ENCODE results near the gene PAK3. TPM values are rescaled to one million over a fixed set of nuclear protein-coding genes. Genes with fewer than 3 reads are reported as not detected.

PAK3 gene
- total and polyA plus RNA-seq, 9 of the 15 experiments (the other 6 are each of a cell fraction or from before 2014, with no cell fraction given): not detected

DNA sequence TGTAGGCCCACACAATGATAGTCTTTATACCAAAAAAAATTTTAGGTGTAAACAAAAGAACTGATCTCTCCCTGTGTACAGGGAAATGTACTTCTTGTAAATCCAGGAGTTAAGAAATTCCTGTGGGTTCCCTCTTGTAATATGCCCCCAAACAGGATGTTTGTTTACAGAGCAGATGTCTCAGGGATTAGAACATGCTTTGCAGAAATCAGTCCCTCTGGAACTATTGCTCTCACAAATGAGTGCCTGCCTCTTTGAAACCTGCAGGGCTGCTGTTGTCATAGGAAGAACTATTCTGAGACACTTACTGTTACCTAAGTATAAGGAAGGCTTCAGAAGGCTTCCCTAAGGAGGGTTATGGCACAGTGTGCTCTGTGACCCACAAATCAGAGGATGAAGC, 35.6 kb downstream of the PAK3 start:
- Histone ChIP-seq H3K79me2 (ENCODE audit: control insufficient read depth, insufficient read depth, low read length) (no peaks in the 10 kb centered on the region), H3K27me3 (ENCODE audit: control insufficient read depth in 2 of 2, insufficient read depth in 2 of 2, low read length in 2 of 2) (no peaks in the 10 kb centered on the region), H4K20me1 (replicated peaks; ENCODE audit: control insufficient read depth, insufficient read depth, low read length) (no peaks in the 10 kb centered on the region), H2AFZ (ENCODE audit: low read depth, low read length) (no peak overlapping the region), H3K4me1 (replicated peaks in 1 of 2; ENCODE audit: control insufficient read depth in 2 of 2, insufficient read depth in 2 of 2, low read length in 2 of 2) (no peaks in the 10 kb centered on the region), H3K9me3 (replicated peaks; ENCODE audit: control insufficient read depth, insufficient read depth, low read depth, low read length) (no peaks in the 10 kb centered on the region), H3K9ac (ENCODE audit: insufficient read depth in 1 of 2, low read depth in 2 of 2, low read length in 2 of 2) (no peak overlapping the region), H3K9me1 (ENCODE audit: control insufficient read depth, insufficient read depth, low read length) (no peaks in the 10 kb centered on the region), H3K4me2 (ENCODE audit: insufficient read depth, low read length) (no peak overlapping the region), H3K36me3 (ENCODE audit: control insufficient read depth, insufficient read depth, low read length) (no peaks in the 10 kb centered on the region), H3K27ac (ENCODE audit: extremely low read depth, low read depth, low read length) (no peak overlapping the region), H3K4me3 (no peak overlapping the region)
- POLR2A ChIA-PET: no interaction called here
- FAIRE-seq: no peak
- ATAC-seq: no peak
- in situ Hi-C loops (cut with MboI): no loop called here
- no peak for DNase-seq (ENCODE audit: extremely low read depth in 1 of 4, low spot score in 3 of 4)
- TF ChIP-seq IRF2 (CRISPR knock-in tag; IDR thresholded peaks at IDR 0.05): no peak
- TF ChIP-seq ZNF354B (CRISPR knock-in tag; IDR thresholded peaks at IDR 0.05): no peak
- TF ChIP-seq PYGO2 (tag; IDR thresholded peaks at IDR 0.05): no peak
- no peak for TF ChIP-seq ZNF175 (CRISPR knock-in tag; IDR thresholded peaks at IDR 0.05; ENCODE audit: low read depth)
- TF ChIP-seq BCOR (IDR thresholded peaks at IDR 0.05): no peak
- TF ChIP-seq MAZ (CRISPR knock-in tag; conservative IDR thresholded peaks at IDR 0.05 in 1 of 2, IDR thresholded peaks at IDR 0.05 in 1 of 2): no peak
- TF ChIP-seq RHOXF2B (CRISPR knock-in tag; conservative IDR thresholded peaks at IDR 0.05): no peak
- TF ChIP-seq NFATC3 (IDR thresholded peaks at IDR 0.05): no peak
- no peak for TF ChIP-seq ZNF143 (CRISPR knock-in tag; IDR thresholded peaks at IDR 0.05)
- CTCF ChIA-PET (ENCODE audit: low intra/inter-chr PET ratio): no interaction called here
- intact Hi-C loops (cut with micrococcal nuclease): no loop called here
- no TSS peak for BruUV-seq (replicated peaks)

DNA sequence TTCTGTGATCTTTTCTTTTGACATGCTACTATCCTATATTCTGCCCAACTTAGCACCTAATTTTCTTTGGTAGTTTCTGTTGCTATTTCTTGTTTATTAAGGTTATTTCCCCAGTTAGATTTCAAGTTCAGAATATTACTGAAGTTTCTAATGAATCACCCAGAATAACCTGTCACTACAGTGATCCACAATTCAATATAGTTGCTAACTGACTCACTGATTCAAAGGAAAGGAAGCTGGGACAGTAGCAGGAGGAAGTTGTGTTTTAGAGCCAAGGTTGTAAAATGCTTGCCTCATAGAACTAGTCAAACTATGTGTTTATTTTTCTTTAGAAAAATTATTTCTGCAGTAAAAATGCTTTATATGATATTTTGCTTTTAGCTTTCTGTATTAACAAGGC, 37.4 kb downstream of the PAK3 start:
- BruUV-seq (replicated peaks): no TSS peak
- Histone ChIP-seq H3K9me1 (ENCODE audit: control insufficient read depth, insufficient read depth, low read length) (no peaks in the 10 kb centered on the region), H3K79me2 (ENCODE audit: control insufficient read depth, insufficient read depth, low read length) (no peaks in the 10 kb centered on the region), H3K27ac (ENCODE audit: extremely low read depth, low read depth, low read length) (no peak overlapping the region), H2AFZ (ENCODE audit: low read depth, low read length) (no peak overlapping the region), H3K9ac (ENCODE audit: insufficient read depth in 1 of 2, low read depth in 2 of 2, low read length in 2 of 2) (no peak overlapping the region), H4K20me1 (replicated peaks; ENCODE audit: control insufficient read depth, insufficient read depth, low read length) (no peaks in the 10 kb centered on the region), H3K4me2 (ENCODE audit: insufficient read depth, low read length) (no peak overlapping the region), H3K4me3 (no peak overlapping the region), H3K4me1 (replicated peaks in 1 of 2; ENCODE audit: control insufficient read depth in 2 of 2, insufficient read depth in 2 of 2, low read length in 2 of 2) (no peaks in the 10 kb centered on the region), H3K27me3 (ENCODE audit: control insufficient read depth in 2 of 2, insufficient read depth in 2 of 2, low read length in 2 of 2) (no peaks in the 10 kb centered on the region), H3K9me3 (replicated peaks; ENCODE audit: control insufficient read depth, insufficient read depth, low read depth, low read length) (no peaks in the 10 kb centered on the region), H3K36me3 (ENCODE audit: control insufficient read depth, insufficient read depth, low read length) (no peaks in the 10 kb centered on the region)
- intact Hi-C loops (cut with micrococcal nuclease): no loop called here
- CTCF ChIA-PET (ENCODE audit: low intra/inter-chr PET ratio): no interaction called here
- POLR2A ChIA-PET: no interaction called here
- ATAC-seq (no peak), DNase-seq (ENCODE audit: extremely low read depth in 1 of 4, low spot score in 3 of 4) (no peak), FAIRE-seq (no peak)
- in situ Hi-C loops (cut with MboI): no loop called here
- TF ChIP-seq ZNF282 (CRISPR knock-in tag; IDR thresholded peaks at IDR 0.05) (no peak), TBP (optimal IDR thresholded peaks at IDR 0.05; ENCODE audit: low read depth, low read length) (no peak), MCM7 (IDR thresholded peaks at IDR 0.05) (no peak), ASH1L (IDR thresholded peaks at IDR 0.05; ENCODE audit: borderline replicate concordance, low read depth, partially characterized antibody) (no peak), FOXJ2 (tag; IDR thresholded peaks at IDR 0.05) (no peak), PTRF (tag; IDR thresholded peaks at IDR 0.05) (no peak)
- TF ChIP-seq, protein P1, sequence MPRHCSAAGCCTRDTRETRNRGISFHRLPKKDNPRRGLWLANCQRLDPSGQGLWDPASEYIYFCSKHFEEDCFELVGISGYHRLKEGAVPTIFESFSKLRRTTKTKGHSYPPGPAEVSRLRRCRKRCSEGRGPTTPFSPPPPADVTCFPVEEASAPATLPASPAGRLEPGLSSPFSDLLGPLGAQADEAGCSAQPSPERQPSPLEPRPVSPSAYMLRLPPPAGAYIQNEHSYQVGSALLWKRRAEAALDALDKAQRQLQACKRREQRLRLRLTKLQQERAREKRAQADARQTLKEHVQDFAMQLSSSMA (CRISPR knock-in tag; IDR thresholded peaks at IDR 0.05): no peak
